Loucy (cell line): Measurements from ENCODE around the gene IRX5.

Experiments used
- H2AFZ ChIP-seq: fragments of 200-600 bp; sonication (generic); 2 replicates; pipeline ENCODE4 v1.6.0; 2016; ENCODE audit warnings: antibody characterized with exemption, mild to moderate bottlenecking, low read length, moderate library complexity
- H3F3A ChIP-seq: fragments of 200-600 bp; 2 replicates; pipeline ENCODE4 v1.6.0; 2016; ENCODE audit warnings: antibody characterized with exemption, low read depth, mild to moderate bottlenecking
- H3K27me3 ChIP-seq: fragments of 200-600 bp; sonication (generic); 2 replicates; pipeline ENCODE4 v1.6.1; 2014; ENCODE audit warnings: low read length, mild to moderate bottlenecking; ENCODE audit not compliant: insufficient read depth, poor library complexity, severe bottlenecking
- H3K36me3 ChIP-seq: fragments of 200-600 bp; sonication (generic); 2 replicates; pipeline ENCODE4 v1.6.1; 2016; ENCODE audit warnings: low read length; ENCODE audit not compliant: insufficient read depth
- H3K4me1 ChIP-seq: fragments of 200-600 bp; sonication (generic); 2 replicates; pipeline ENCODE4 v1.5.1; 2014; ENCODE audit warnings: low read length, mild to moderate bottlenecking; ENCODE audit not compliant: insufficient read depth, poor library complexity, severe bottlenecking
- H3K4me2 ChIP-seq: fragments of 200-600 bp; sonication (generic); 2 replicates; pipeline ENCODE4 v1.6.0; 2014; ENCODE audit warnings: antibody characterized with exemption, low read length, low read depth, mild to moderate bottlenecking; ENCODE audit not compliant: poor library complexity, severe bottlenecking
- H3K4me3 ChIP-seq: fragments of 200-600 bp; sonication (generic); 2 replicates; pipeline ENCODE4 v1.5.1; 2014; ENCODE audit warnings: low read length, mild to moderate bottlenecking, mixed read lengths; ENCODE audit not compliant: poor library complexity, severe bottlenecking
- H3K79me2 ChIP-seq: fragments of 200-600 bp; sonication (generic); 2 replicates; pipeline ENCODE4 v1.6.1; 2014; ENCODE audit warnings: low read length; ENCODE audit not compliant: insufficient read depth
- H3K9ac ChIP-seq: fragments of 200-600 bp; sonication (generic); 2 replicates; pipeline ENCODE4 v1.6.0; 2014; ENCODE audit warnings: mild to moderate bottlenecking, low read depth, low read length, moderate library complexity; ENCODE audit not compliant: poor library complexity, severe bottlenecking
- H3K9me2 ChIP-seq: fragments of 200-600 bp; sonication (generic); replicated peaks from 2 replicates; pipeline ENCODE4 v1.6.1; 2016; ENCODE audit warnings: low read depth, low read length, mixed read lengths
- H3K9me3 ChIP-seq: fragments of 200-600 bp; sonication (generic); 2 replicates; pipeline ENCODE4 v1.6.1; 2014; ENCODE audit warnings: mild to moderate bottlenecking, antibody characterized with exemption, low read length, low read depth; ENCODE audit not compliant: insufficient read depth
- H4K20me1 ChIP-seq: fragments of 200-600 bp; sonication (generic); 2 replicates; pipeline ENCODE4 v1.6.0; 2014; ENCODE audit warnings: antibody characterized with exemption, low read length, mild to moderate bottlenecking; ENCODE audit not compliant: insufficient read depth, poor library complexity, severe bottlenecking
- CTCF ChIP-seq: fragments of 200-600 bp; sonication (generic); conservative IDR thresholded peaks from 2 replicates; pipeline ENCODE4 v1.5.1; 2014; ENCODE audit warnings: mild to moderate bottlenecking, antibody characterized with exemption, low read length
- EZH2phosphoT487 ChIP-seq: fragments of 200-600 bp; IDR thresholded peaks from 2 replicates; pipeline ENCODE4 v1.6.1; 2018; ENCODE audit warnings: antibody characterized with exemption, mild to moderate bottlenecking, moderate library complexity, borderline replicate concordance

IRX5 gene

GRCh38 chr16:54926166-54926838, 4.4 kb upstream of the IRX5 start:
- peaks cover 84% of the 10 kb centered on the region for H3K79me2 ChIP-seq
- peaks cover 8% of the 10 kb centered on the region; the same call in 1 of the 2 replicates for H3F3A ChIP-seq
- TF ChIP-seq EZH2phosphoT487 (no peak), CTCF (no peak)
- no peaks in the 10 kb centered on the region for H3K9me2 ChIP-seq
- peaks cover 62% of the 10 kb centered on the region for H4K20me1 ChIP-seq
- no peaks in the 10 kb centered on the region for H3K9me3 ChIP-seq
- H3K27me3 ChIP-seq: no peaks in the 10 kb centered on the region
- peak overlapping the region; percentile 88 for H3K9ac ChIP-seq
- H3K4me3 ChIP-seq: peak overlapping the region; percentile 81
- no peak overlapping the region for H2AFZ ChIP-seq
- H3K4me2 ChIP-seq: peak overlapping the region; percentile 89
- no peaks in the 10 kb centered on the region for H3K36me3 ChIP-seq
- H3K4me1 ChIP-seq: peaks cover 54% of the 10 kb centered on the region

- no peak overlapping the region for H2AFZ ChIP-seq
- no peaks in the 10 kb centered on the region for H3K9me2 ChIP-seq
- peaks cover 63% of the 10 kb centered on the region for H4K20me1 ChIP-seq
- H3K4me3 ChIP-seq: peak overlapping the region; percentile 81
- no peak for TF ChIP-seq CTCF
- no peak for TF ChIP-seq EZH2phosphoT487
- no peaks in the 10 kb centered on the region for H3K27me3 ChIP-seq
- peaks cover 45% of the 10 kb centered on the region for H3K4me1 ChIP-seq
- H3F3A ChIP-seq: peaks cover 5% of the 10 kb centered on the region; the same call in 1 of the 2 replicates
- peak overlapping the region; percentile 89 for H3K4me2 ChIP-seq
- peaks cover 84% of the 10 kb centered on the region for H3K79me2 ChIP-seq
- no peaks in the 10 kb centered on the region for H3K9me3 ChIP-seq
- H3K36me3 ChIP-seq: no peaks in the 10 kb centered on the region
- peak overlapping the region; percentile 88 for H3K9ac ChIP-seq
Observed at GRCh38 chr16:54927125-54928015, 3.3 kb upstream of the IRX5 start.

- Histone ChIP-seq H3K9ac (peak overlapping the region; percentile 88), H3K9me3 (no peaks in the 10 kb centered on the region), H3K27me3 (no peaks in the 10 kb centered on the region), H4K20me1 (peaks cover 61% of the 10 kb centered on the region), H3K36me3 (no peaks in the 10 kb centered on the region), H3K9me2 (no peaks in the 10 kb centered on the region), H3K79me2 (peaks cover 84% of the 10 kb centered on the region), H3K4me1 (peaks cover 39% of the 10 kb centered on the region), H3K4me3 (peak overlapping the region; percentile 81), H3F3A (peaks cover 5% of the 10 kb centered on the region; the same call in 1 of the 2 replicates), H2AFZ (no peak overlapping the region), H3K4me2 (peak overlapping the region; percentile 89)
- TF ChIP-seq CTCF: no peak
- TF ChIP-seq EZH2phosphoT487: no peak
Observed at GRCh38 chr16:54928016-54928356, 2.7 kb upstream of the IRX5 start.
